Neural progenitor cell (in vitro differentiated cells): Measurements from ENCODE around the gene ADCY2.

Source experiments
- EZH2phosphoT487 ChIP-seq: fragments of 200-600 bp; sonication (generic); IDR thresholded peaks from 2 replicates; pipeline ENCODE4 v1.6.1; 2017; ENCODE audit warnings: antibody characterized with exemption
- TF ChIP-seq, protein P1 (sequence below): fragments of 200-600 bp; sonication (generic); IDR thresholded peaks from 2 replicates; pipeline ENCODE4 v1.5.1; 2017; ENCODE audit warnings: antibody characterized with exemption, mild to moderate bottlenecking

DNA sequence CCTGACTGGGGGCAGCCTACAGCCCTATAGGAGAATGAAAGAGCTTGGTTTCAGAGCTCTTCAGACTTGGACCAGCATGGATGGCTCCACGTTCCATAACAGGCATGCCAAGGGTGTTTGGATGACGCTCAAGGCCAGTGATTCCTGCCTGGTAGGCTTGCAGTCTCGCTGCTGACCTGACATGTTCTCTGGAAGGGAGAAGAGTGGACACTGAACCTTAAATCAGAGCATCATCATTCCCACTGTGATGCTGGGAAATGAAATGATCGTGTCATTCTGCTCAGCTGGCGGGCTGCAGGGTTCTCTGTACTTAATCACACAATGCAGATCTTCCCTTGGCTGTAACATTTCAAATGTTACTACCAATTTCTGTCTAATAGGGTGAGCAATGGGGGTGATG is 398.0 kb downstream of the ADCY2 start:
- TF ChIP-seq, protein P1, sequence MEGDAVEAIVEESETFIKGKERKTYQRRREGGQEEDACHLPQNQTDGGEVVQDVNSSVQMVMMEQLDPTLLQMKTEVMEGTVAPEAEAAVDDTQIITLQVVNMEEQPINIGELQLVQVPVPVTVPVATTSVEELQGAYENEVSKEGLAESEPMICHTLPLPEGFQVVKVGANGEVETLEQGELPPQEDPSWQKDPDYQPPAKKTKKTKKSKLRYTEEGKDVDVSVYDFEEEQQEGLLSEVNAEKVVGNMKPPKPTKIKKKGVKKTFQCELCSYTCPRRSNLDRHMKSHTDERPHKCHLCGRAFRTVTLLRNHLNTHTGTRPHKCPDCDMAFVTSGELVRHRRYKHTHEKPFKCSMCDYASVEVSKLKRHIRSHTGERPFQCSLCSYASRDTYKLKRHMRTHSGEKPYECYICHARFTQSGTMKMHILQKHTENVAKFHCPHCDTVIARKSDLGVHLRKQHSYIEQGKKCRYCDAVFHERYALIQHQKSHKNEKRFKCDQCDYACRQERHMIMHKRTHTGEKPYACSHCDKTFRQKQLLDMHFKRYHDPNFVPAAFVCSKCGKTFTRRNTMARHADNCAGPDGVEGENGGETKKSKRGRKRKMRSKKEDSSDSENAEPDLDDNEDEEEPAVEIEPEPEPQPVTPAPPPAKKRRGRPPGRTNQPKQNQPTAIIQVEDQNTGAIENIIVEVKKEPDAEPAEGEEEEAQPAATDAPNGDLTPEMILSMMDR = no peak
- no peak for TF ChIP-seq EZH2phosphoT487
